Measurements from ENCODE around the gene CLN3. TPM values are rescaled to one million over a fixed set of nuclear protein-coding genes. Genes with fewer than 3 reads are reported as not detected.

CLN3 gene
- total RNA-seq, 1 experiment from 2014 or later: 41.0 TPM

GRCh38 chr16:28526201-28527099 lies 34.6 kb upstream of the CLN3 start:
- Mint-ChIP-seq H3K4me1 (ENCODE audit: low read depth, unreplicated experiment) (peaks cover 13% of the 10 kb centered on the region), H3K4me3 (ENCODE audit: unreplicated experiment) (peak overlapping the region; percentile 43), H3K27ac (ENCODE audit: unreplicated experiment) (peak overlapping the region; percentile 74), H3K36me3 (ENCODE audit: insufficient read depth, unreplicated experiment) (no peaks in the 10 kb centered on the region), H3K27me3 (ENCODE audit: insufficient read depth, unreplicated experiment) (no peaks in the 10 kb centered on the region), H3K9me3 (ENCODE audit: unreplicated experiment) (no peaks in the 10 kb centered on the region)
- ChIA-PET CTCF (interaction anchor here (1.0 kb wide), 1 partner anchor 15 kb away, joined by 5 read pairs; no protein-coding TSS in a partner anchor), POLR2A (interaction anchor here (0.7 to 1.0 kb wide), 3 partner anchors 8 to 27 kb away, joined by 3 to 5 read pairs (median 4); no protein-coding TSS in a partner anchor)
- Histone ChIP-seq H3K4me1 (peaks cover 46% of the 10 kb centered on the region), H3K27me3 (replicated peaks; ENCODE audit: control insufficient read depth, insufficient read depth, low read length) (no peaks in the 10 kb centered on the region), H3K36me3 (ENCODE audit: control insufficient read depth, insufficient read depth, low read length) (no peaks in the 10 kb centered on the region), H3K4me3 (ENCODE audit: low read depth, low read length) (no peak overlapping the region), H3K9me3 (no peaks in the 10 kb centered on the region)
- no TSS peak for BruUV-seq (replicated peaks)
- DNase-seq: peak; percentile 76 to 83
- TF ChIP-seq CTCF (IDR thresholded peaks at IDR 0.05; ENCODE audit: insufficient read depth in 1 of 2, low read depth in 1 of 2, low read length in 1 of 2, severe bottlenecking in 1 of 2, unreplicated experiment in 1 of 2): no peak
- intact Hi-C loops (cut with micrococcal nuclease; ENCODE audit: unreplicated experiment): loop anchor here (2.0 kb wide), 1 partner anchor 34 kb away; the partner anchor contains the start of gene CLN3

DNA sequence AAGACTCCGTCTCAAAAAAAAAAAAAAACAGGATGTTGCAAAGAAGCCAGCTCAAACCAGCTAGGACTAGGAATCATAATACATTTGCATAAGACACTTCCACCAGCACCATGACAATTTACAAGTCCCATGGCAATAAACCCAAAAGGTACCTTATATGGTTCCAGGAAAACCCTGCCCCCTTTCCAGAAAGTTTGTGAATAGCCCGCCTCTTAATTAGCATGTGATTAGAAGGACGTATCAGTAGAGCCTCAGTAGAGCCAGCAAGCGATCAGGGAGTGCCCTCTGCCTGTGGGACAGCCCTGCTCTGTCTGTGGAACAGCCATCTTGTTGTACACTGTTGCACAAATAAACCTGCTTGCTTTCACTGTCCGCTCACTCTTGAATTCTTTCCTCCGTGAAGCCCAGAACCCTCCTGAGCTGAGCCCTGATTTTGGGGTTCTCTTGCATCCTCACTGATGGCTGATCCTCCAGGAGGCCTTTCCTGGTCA lies 32.9 kb upstream of the CLN3 start:
- Histone ChIP-seq H3K27me3 (replicated peaks; ENCODE audit: control insufficient read depth, insufficient read depth, low read length) (no peaks in the 10 kb centered on the region), H3K4me3 (ENCODE audit: low read depth, low read length) (no peak overlapping the region), H3K9me3 (no peaks in the 10 kb centered on the region), H3K36me3 (ENCODE audit: control insufficient read depth, insufficient read depth, low read length) (no peaks in the 10 kb centered on the region), H3K4me1 (peaks cover 46% of the 10 kb centered on the region)
- no peak overlapping the region for H3K4me3 Mint-ChIP-seq (ENCODE audit: unreplicated experiment)
- no peaks in the 10 kb centered on the region for H3K36me3 Mint-ChIP-seq (ENCODE audit: insufficient read depth, unreplicated experiment)
- peak overlapping the region; percentile 13 for H3K27ac Mint-ChIP-seq (ENCODE audit: unreplicated experiment)
- ChIA-PET CTCF (no interaction called here), POLR2A (no interaction called here)
- intact Hi-C loops (cut with micrococcal nuclease; ENCODE audit: unreplicated experiment): no loop called here
- no peaks in the 10 kb centered on the region for H3K27me3 Mint-ChIP-seq (ENCODE audit: insufficient read depth, unreplicated experiment)
- no peak for TF ChIP-seq CTCF (IDR thresholded peaks at IDR 0.05; ENCODE audit: insufficient read depth in 1 of 2, low read depth in 1 of 2, low read length in 1 of 2, severe bottlenecking in 1 of 2, unreplicated experiment in 1 of 2)
- BruUV-seq (replicated peaks): TSS peak; percentile 34
- H3K4me1 Mint-ChIP-seq (ENCODE audit: low read depth, unreplicated experiment): peaks cover 13% of the 10 kb centered on the region
- no peaks in the 10 kb centered on the region for H3K9me3 Mint-ChIP-seq (ENCODE audit: unreplicated experiment)
- DNase-seq: peak in 1 of 2 experiments; percentile 30

DNA sequence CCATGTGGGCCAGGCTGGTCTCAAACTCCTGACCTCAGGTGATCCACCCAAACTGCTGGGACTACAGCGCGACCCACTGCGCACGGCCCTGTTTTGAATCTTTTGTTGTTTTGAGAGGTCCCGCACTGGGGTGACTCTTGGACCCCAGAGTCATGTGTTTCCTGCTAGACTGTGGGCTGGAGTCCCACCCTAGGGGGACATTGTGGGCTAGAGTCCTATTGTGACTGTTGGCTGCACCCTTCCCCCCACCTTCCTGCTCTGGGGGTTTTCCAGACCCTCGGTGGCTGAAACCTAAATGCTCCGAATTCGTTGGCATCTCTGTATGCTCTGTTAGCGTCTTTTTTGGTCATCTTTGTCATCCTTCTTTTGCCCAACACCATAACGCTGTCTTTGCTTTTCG lies 30.9 kb upstream of the CLN3 start:
- TF ChIP-seq CTCF (IDR thresholded peaks at IDR 0.05; ENCODE audit: insufficient read depth in 1 of 2, low read depth in 1 of 2, low read length in 1 of 2, severe bottlenecking in 1 of 2, unreplicated experiment in 1 of 2): no peak
- H3K36me3 Mint-ChIP-seq (ENCODE audit: insufficient read depth, unreplicated experiment): no peaks in the 10 kb centered on the region
- peaks cover 13% of the 10 kb centered on the region for H3K4me1 Mint-ChIP-seq (ENCODE audit: low read depth, unreplicated experiment)
- H3K36me3 ChIP-seq (ENCODE audit: control insufficient read depth, insufficient read depth, low read length): no peaks in the 10 kb centered on the region
- H3K27me3 ChIP-seq (replicated peaks; ENCODE audit: control insufficient read depth, insufficient read depth, low read length): no peaks in the 10 kb centered on the region
- ChIA-PET CTCF (no interaction called here), POLR2A (no interaction called here)
- DNase-seq: no peak
- BruUV-seq (replicated peaks): no TSS peak
- H3K4me3 Mint-ChIP-seq (ENCODE audit: unreplicated experiment): no peak overlapping the region
- no peak overlapping the region for H3K4me3 ChIP-seq (ENCODE audit: low read depth, low read length)
- H3K9me3 ChIP-seq: no peaks in the 10 kb centered on the region
- H3K4me1 ChIP-seq: peaks cover 28% of the 10 kb centered on the region
- H3K27me3 Mint-ChIP-seq (ENCODE audit: insufficient read depth, unreplicated experiment): no peaks in the 10 kb centered on the region
- no peaks in the 10 kb centered on the region for H3K9me3 Mint-ChIP-seq (ENCODE audit: unreplicated experiment)
- intact Hi-C loops (cut with micrococcal nuclease; ENCODE audit: unreplicated experiment): no loop called here
- no peak overlapping the region for H3K27ac Mint-ChIP-seq (ENCODE audit: unreplicated experiment)
